T-helper 1 cell treated with Interleukin-12 subunit alpha and Interleukin-12 subunit beta and Interleukin-4 antibody, amounts not matched to agents 30 μg/mL and 1 μg/mL, for 36 hours (primary cell): ENCODE measurements around the gene RTKN.
"Not testable (repeated sequence)": the region's sequence is repeated elsewhere in the genome, so short reads cannot be mapped to it uniquely, and the experiment has no call there.

ENCODE experiments used
- H3K27ac Mint-ChIP-seq: one replicate; pipeline ENCODE4 v1.8.0; 2021; ENCODE audit warnings: mild to moderate bottlenecking, mixed read lengths
- H3K27me3 Mint-ChIP-seq: one replicate; pipeline ENCODE4 v1.8.0; 2021; ENCODE audit warnings: low read depth, mixed read lengths
- H3K36me3 Mint-ChIP-seq: one replicate; pipeline ENCODE4 v1.8.0; 2021; ENCODE audit warnings: low read depth, mixed read lengths
- H3K4me1 Mint-ChIP-seq: one replicate; pipeline ENCODE4 v1.8.0; 2021; ENCODE audit warnings: low read depth, mixed read lengths
- H3K4me3 Mint-ChIP-seq: one replicate; pipeline ENCODE4 v1.8.0; 2021; ENCODE audit warnings: mild to moderate bottlenecking, moderate library complexity, mixed read lengths
- H3K9me3 Mint-ChIP-seq: one replicate; pipeline ENCODE4 v1.8.0; 2021; ENCODE audit warnings: mixed read lengths

Gene RTKN

GRCh38 chr2:74454654-74455511, 13.1 kb upstream of the RTKN start, which contains the start of gene INO80B:
Gene INO80B (plus strand): TSS chr2:74455087. CDS start chr2:74455117, 30 bp downstream.
- H3K4me1 Mint-ChIP-seq: peaks cover 49% of the 10 kb centered on the region
- peaks cover 19% of the 10 kb centered on the region for H3K36me3 Mint-ChIP-seq
- no peaks in the 10 kb centered on the region for H3K27me3 Mint-ChIP-seq
- H3K27ac Mint-ChIP-seq: peak within 1 kb of the TSS; percentile 99
- H3K4me3 Mint-ChIP-seq: peak within 1 kb of the TSS; percentile 94
- no peaks in the 10 kb centered on the region for H3K9me3 Mint-ChIP-seq

- Mint-ChIP-seq H3K4me1 (peaks cover 25% of the 10 kb centered on the region), H3K4me3 (no peak overlapping the region), H3K27me3 (peaks cover 8% of the 10 kb centered on the region), H3K27ac (no peak overlapping the region), H3K36me3 (peaks cover 7% of the 10 kb centered on the region), H3K9me3 (no peaks in the 10 kb centered on the region)
Measured at GRCh38 chr2:74450570-74451190, 8.9 kb upstream of the RTKN start.

DNA sequence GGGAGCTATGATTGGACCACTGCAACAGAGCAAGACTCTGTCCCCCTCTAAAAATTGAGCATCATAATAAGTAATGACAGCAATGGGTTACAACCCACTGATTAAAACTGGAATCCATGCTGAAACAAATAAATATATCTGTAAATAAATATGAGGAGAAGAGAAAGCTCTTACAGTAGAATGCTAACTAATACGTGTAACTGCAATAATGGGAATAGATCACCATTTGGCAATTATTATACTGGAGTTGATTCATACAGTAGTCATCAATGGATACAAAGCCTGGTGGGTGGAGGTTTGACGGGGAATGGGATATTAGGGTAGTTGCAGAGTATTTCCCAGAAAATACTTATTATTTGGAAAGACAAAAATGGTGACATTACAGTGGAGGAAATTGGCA, 7.0 kb upstream of the RTKN start:
- Mint-ChIP-seq H3K36me3 (no peaks in the 10 kb centered on the region), H3K4me1 (peaks cover 15% of the 10 kb centered on the region), H3K4me3 (no peak overlapping the region), H3K9me3 (no peaks in the 10 kb centered on the region), H3K27ac (no peak overlapping the region), H3K27me3 (peaks cover 23% of the 10 kb centered on the region)

GRCh38 chr2:74447230-74447999, 5.7 kb upstream of the RTKN start:
- Mint-ChIP-seq H3K4me1 (peaks cover 6% of the 10 kb centered on the region), H3K36me3 (no peaks in the 10 kb centered on the region), H3K4me3 (no peak overlapping the region), H3K27ac (no peak overlapping the region), H3K27me3 (peaks cover 28% of the 10 kb centered on the region), H3K9me3 (no peaks in the 10 kb centered on the region)

DNA sequence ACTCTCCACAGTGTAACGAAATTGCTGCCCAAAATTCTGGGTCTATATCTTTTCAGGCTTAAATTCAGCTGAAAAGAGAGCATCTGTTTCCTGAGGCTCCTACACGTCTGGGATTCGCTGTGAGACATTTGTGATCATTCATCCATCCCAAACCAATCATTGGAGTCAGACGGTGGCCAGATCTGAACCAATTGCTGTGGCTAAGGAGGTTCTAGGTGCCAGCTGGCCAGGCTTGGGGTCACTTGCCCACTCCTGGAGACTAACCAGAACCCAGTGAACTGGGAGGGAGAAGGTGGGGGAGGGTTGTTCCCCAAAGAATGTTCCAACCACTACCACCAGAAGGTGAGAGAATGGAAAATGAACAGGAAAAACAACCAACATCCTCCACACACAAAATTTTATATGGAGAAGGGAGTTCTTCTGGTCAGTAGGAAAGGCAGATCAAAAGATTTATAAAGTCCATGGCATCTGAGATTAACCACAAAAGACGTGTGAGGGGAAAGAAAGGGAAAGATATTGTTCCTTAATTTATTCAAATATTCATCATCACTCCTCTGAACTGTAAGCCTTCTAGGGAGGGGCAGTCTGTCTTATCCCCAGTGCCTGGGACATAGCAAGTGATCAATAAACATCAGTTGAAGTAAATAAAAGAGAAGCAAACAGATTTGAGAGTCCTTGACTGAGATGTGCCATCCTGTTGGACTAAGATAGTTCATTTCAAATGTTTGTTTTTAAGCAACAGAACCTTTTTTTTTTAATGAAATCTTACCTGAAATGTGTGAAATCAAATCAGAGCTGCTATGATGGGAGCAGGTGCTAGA, 3.0 kb upstream of the RTKN start:
- H3K27me3 Mint-ChIP-seq: peaks cover 40% of the 10 kb centered on the region
- H3K36me3 Mint-ChIP-seq: peaks cover 2% of the 10 kb centered on the region
- no peaks in the 10 kb centered on the region for H3K9me3 Mint-ChIP-seq
- H3K4me3 Mint-ChIP-seq: no peak overlapping the region
- peaks cover 7% of the 10 kb centered on the region for H3K4me1 Mint-ChIP-seq
- no peak overlapping the region for H3K27ac Mint-ChIP-seq

DNA sequence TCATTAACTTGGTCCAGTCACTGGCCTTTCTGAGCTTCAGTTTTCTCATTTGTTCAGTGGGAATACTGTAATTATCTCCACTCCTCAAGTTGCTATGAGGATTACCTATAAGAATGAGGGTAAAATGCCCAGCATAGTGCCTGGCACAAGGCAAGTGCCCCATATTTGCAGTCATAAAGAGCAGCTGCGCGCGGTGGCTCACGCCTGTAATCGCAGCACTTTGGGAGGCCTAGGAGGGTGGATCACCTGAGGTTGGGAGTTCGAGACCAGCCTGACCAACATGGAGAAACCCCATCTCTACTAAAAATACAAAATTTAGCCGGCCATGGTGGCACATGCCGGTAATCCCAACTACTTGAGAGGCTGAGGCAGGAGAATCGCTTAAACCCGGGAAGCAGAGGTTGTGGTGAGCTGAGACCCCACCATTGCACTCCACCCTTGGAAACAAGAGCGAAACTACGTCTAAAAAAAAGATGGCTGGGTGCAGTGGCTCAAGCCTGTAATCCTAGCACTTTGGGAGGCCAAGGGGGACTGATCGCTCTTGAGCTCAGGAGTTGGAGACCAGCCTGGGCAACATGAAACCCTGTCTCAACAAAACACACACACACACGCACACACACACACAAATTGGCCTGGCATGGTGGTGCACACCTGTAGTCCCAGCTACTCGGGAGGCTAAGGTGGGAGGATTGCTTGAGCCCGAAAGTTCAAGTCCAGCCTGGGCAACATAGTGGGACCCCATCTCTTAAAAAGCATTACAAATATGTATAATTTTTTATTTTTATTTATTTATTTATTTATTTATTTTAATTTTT, 953 bp upstream of the RTKN start:
- peak overlapping the region; percentile 76 for H3K4me3 Mint-ChIP-seq
- not testable (repeated sequence) for H3K27ac Mint-ChIP-seq, H3K9me3 Mint-ChIP-seq, H3K36me3 Mint-ChIP-seq
- peaks cover 11% of the 10 kb centered on the region for H3K4me1 Mint-ChIP-seq
- peaks cover 58% of the 10 kb centered on the region for H3K27me3 Mint-ChIP-seq

DNA sequence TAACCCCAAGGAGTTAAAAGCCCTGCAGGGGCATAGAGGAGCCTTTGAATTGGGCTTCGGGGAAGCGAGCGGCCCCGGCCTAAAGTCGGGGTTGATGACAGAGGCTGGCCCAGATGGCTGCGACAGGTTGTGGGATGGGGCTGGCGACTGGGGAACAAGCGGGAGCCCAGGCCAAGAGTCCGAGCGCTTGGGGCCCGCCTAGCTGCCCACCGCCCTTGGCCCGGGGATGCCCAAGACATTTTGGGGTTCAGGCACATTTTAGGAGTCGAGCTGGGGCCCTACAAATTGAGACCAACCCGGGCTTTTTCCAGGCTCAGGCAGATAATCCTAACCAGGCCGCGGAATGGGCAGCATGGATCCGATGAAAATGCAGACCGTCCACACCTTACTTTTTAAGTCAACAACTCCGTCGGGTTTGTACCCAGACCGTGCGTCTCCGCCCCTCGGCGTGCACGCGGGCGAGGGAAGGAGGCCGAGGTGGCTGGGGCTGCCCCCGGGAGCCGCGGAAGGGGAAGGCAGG, 507 bp downstream of the RTKN start:
- H3K4me1 Mint-ChIP-seq: peaks cover 12% of the 10 kb centered on the region
- H3K9me3 Mint-ChIP-seq: no peaks in the 10 kb centered on the region
- peak overlapping the region; percentile 21 for H3K4me3 Mint-ChIP-seq
- H3K27me3 Mint-ChIP-seq: peaks cover 50% of the 10 kb centered on the region
- no peak overlapping the region for H3K27ac Mint-ChIP-seq
- H3K36me3 Mint-ChIP-seq: peaks cover 2% of the 10 kb centered on the region

- peaks cover 12% of the 10 kb centered on the region for H3K4me1 Mint-ChIP-seq
- no peaks in the 10 kb centered on the region for H3K9me3 Mint-ChIP-seq
- peaks cover 50% of the 10 kb centered on the region for H3K27me3 Mint-ChIP-seq
- peak overlapping the region; percentile 48 for H3K4me3 Mint-ChIP-seq
- peaks cover 2% of the 10 kb centered on the region for H3K36me3 Mint-ChIP-seq
- no peak overlapping the region for H3K27ac Mint-ChIP-seq
Measured at GRCh38 chr2:74440378-74441169, 1.2 kb downstream of the RTKN start.

- Mint-ChIP-seq H3K27ac (no peak overlapping the region), H3K27me3 (peaks cover 46% of the 10 kb centered on the region), H3K36me3 (peaks cover 2% of the 10 kb centered on the region), H3K4me3 (no peak overlapping the region), H3K9me3 (no peaks in the 10 kb centered on the region), H3K4me1 (peaks cover 12% of the 10 kb centered on the region)
Measured at GRCh38 chr2:74439803-74440377, 1.8 kb downstream of the RTKN start.

DNA sequence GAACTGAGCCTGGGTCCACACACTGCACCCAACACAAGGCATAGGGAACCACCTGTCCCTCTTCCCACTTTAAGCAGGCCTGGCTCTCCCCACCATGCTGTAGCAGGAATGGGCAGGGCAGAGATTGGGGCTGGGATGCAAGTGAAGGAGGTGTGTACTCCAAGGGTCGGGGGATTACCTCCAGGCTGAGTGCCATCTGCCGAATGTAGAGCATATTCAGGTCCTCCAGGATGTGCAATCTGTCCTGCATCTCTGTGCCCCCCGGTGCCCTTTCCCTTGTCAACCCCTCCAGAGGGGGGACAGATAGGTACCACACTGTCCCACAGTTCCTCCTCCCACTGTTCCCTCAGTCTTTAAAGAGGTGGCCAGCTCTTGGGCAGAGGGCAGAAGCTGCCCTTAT, 2.4 kb downstream of the RTKN start:
- Mint-ChIP-seq H3K36me3 (peaks cover 2% of the 10 kb centered on the region), H3K4me3 (no peak overlapping the region), H3K27ac (no peak overlapping the region), H3K9me3 (no peaks in the 10 kb centered on the region), H3K27me3 (peaks cover 41% of the 10 kb centered on the region), H3K4me1 (peaks cover 10% of the 10 kb centered on the region)

DNA sequence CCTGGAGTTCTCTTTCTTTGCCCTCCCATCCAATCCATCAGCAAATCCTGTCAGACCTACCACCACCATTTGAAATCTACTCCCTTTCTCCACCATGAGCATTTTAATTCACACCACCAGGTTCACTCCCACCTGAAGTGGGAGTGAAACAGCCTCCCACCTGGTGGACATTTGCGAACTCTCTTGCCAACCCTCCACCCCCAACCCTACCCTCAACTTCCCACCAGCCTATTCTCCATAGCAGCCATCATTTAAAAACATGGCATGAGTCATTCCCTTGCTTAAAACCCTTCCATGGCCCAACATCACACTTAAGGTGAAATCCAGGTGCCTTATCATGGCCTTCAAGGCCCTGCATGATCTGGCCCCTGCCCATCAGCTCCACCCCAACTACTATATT, 3.5 kb downstream of the RTKN start:
- Mint-ChIP-seq H3K4me1 (peaks cover 9% of the 10 kb centered on the region), H3K36me3 (peaks cover 2% of the 10 kb centered on the region), H3K4me3 (no peak overlapping the region), H3K27ac (peak overlapping the region; percentile 45), H3K27me3 (peaks cover 35% of the 10 kb centered on the region), H3K9me3 (no peaks in the 10 kb centered on the region)

- no peak overlapping the region for H3K27ac Mint-ChIP-seq
- H3K9me3 Mint-ChIP-seq: no peaks in the 10 kb centered on the region
- no peaks in the 10 kb centered on the region for H3K36me3 Mint-ChIP-seq
- H3K27me3 Mint-ChIP-seq: peaks cover 27% of the 10 kb centered on the region
- H3K4me3 Mint-ChIP-seq: no peak overlapping the region
- peaks cover 8% of the 10 kb centered on the region for H3K4me1 Mint-ChIP-seq
Measured at GRCh38 chr2:74436848-74437695, 4.7 kb downstream of the RTKN start.
